Mesodermal cell (in vitro differentiated cells): ENCODE results near the gene SLC6A3.
"Not testable (repeated sequence)": the region's sequence is repeated elsewhere in the genome, so short reads cannot be mapped to it uniquely, and the experiment has no call there.

Experiments used
- H3K27ac ChIP-seq: 2 replicates; pipeline ENCODE4 v1.7.0; 2013; ENCODE audit warnings: mild to moderate bottlenecking, low read depth, low read length, moderate library complexity; ENCODE audit not compliant: severe bottlenecking
- H3K36me3 ChIP-seq: 2 replicates; pipeline ENCODE4 v1.7.1; 2013; ENCODE audit warnings: mild to moderate bottlenecking, low read length, moderate library complexity; ENCODE audit not compliant: control insufficient read depth, insufficient read depth
- H3K4me1 ChIP-seq: one replicate; pipeline ENCODE4 v1.7.1; 2013; ENCODE audit warnings: mild to moderate bottlenecking, low read length; ENCODE audit not compliant: insufficient read depth, control insufficient read depth, poor library complexity, severe bottlenecking
- H3K4me3 ChIP-seq: 2 replicates; pipeline ENCODE4 v1.7.0; 2013; ENCODE audit warnings: low read length, control low read depth, mild to moderate bottlenecking; ENCODE audit not compliant: insufficient read depth, poor library complexity, severe bottlenecking; ENCODE audit errors: extremely low read depth
- H3K9me3 ChIP-seq: 2 replicates; pipeline ENCODE4 v1.7.1; 2013; ENCODE audit warnings: mild to moderate bottlenecking, low read length, moderate library complexity; ENCODE audit not compliant: control insufficient read depth
- WGBS, 2 experiments: methylation state at CpG; one replicate each; pipeline ENCODE4 v1.1.5; 2013; ENCODE audit warnings: missing lambda C conversion rate in 2 of 2; ENCODE audit not compliant: insufficient coverage in 2 of 2; 5-methylcytosine and 5-hydroxymethylcytosine counted together

The SLC6A3 gene

DNA sequence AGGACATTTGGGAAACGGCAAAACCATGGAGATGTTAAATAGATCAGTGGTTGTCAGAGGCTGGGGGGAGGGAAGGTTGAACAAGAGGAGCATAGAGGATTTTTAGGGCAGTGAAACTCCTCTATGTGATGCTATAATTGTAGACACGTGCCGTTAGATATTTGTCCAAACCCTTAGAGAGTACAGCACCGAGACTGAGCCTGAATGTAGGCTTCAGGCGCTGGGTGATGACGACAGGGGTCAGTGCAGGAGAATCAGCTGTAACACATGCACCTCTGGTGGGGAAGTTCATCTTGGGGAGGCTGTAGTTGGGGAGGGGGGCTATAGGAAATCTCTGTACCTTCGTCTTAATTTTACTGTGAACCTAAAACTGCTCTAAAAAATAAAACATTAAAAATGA lies 78.1 kb downstream of the SLC6A3 start:
- H3K4me3 ChIP-seq: no peak overlapping the region
- WGBS, 2 experiments: 74 to 87% methylated on average over 6 of the region's 7 CpGs

DNA sequence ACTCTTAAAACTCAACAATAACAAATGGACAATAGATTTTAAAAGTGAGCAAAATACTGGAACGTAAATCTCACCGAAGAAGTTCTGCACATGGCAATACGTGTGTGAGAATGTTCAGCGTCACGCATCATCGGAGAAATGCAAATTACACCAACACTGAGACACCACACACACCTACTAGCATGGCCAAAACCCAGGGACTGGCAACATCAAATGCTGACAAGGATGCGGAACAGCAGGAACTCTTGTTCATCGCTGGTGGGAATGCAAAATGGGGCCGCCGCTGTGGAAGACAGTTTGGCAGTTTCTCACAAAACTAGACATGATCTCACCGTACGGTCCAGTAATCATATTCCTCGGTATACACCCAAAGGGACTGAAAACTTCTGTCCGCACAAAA lies 78.7 kb downstream of the SLC6A3 start:
- Histone ChIP-seq H3K9me3 (no peaks in the 10 kb centered on the region), H3K4me3 (no peak overlapping the region), H3K36me3 (no peaks in the 10 kb centered on the region), H3K4me1 (no peaks in the 10 kb centered on the region), H3K27ac (no peak overlapping the region)
- WGBS, 2 experiments: 90 to 96% methylated on average over 9 to 14 of the region's 14 CpGs

More for the DNA sequence above, 78.1 kb downstream of the SLC6A3 start:
- Histone ChIP-seq H3K27ac (no peak overlapping the region), H3K36me3 (no peaks in the 10 kb centered on the region), H3K4me1 (no peaks in the 10 kb centered on the region), H3K9me3 (no peaks in the 10 kb centered on the region)

DNA sequence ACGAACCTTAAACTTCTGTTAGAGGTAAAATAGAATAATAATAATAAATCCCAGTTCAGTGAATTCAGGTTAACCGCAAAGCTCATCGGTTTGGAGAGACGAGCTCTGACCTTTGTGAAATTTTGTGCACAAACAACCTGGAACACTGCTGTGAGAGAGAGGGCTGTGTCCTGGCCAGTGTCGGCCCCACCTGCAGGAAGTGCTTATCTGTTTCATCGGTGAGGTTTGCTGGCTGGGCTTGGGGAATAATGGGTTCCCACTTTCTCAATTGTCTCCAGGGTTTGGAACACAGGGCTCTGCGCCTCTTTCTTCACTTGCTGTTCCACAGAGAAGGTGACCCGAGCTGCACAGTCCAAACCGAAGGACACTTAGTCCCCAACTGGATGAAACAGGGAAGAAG lies 81.0 kb downstream of the SLC6A3 start:
- Histone ChIP-seq H3K36me3 (no peaks in the 10 kb centered on the region), H3K4me3 (no peak overlapping the region), H3K27ac (no peak overlapping the region), H3K9me3 (no peaks in the 10 kb centered on the region), H3K4me1 (no peaks in the 10 kb centered on the region)
- 83 to 87% methylated on average over 5 to 8 of the region's 9 CpGs for whole genome bisulfite sequencing, 2 experiments

DNA sequence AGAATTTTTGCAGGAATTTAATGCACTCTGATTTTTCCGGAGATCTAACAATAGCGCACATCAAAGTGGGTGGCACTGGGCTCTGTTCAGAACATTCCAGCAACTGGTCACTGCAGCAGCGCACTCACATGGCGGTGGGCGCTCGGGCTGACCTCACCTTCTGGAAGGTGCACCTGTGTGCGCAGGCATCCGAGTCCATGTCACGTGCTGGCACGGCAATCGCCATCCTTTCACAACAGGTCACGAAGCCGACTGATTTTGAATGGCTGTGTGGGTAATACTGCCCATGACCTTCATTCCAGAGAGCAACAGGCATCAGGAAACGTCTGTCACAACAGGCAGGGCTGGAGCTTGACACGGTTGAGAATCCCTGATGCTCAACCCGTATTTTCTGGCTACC lies 81.7 kb downstream of the SLC6A3 start:
- Histone ChIP-seq H3K4me3 (no peak overlapping the region), H3K4me1 (no peaks in the 10 kb centered on the region), H3K27ac (no peak overlapping the region), H3K9me3 (no peaks in the 10 kb centered on the region), H3K36me3 (no peaks in the 10 kb centered on the region)
- WGBS, 2 experiments: 88 to 91% methylated on average over 15 to 16 of the region's 16 CpGs

DNA sequence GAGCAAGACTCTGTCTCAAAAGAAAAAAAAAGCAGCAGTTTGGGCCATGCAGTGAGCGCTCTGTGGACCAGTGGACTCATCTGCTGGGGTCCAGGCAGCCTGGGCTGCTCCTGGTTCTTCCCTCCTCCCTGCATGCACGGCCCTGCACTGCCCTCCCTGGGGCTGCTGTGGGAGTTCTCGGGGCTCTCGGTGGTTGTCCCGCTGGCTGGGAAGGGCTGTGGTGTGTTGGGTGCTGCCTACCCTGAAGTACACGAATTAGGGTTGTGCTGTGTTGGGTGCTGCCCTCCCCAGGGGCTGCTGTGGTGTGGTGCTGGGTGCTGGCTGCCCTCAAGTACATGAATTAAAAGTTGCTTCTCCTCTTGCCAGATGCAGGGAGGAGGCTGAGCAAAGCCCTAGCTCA lies 82.1 kb downstream of the SLC6A3 start:
- H3K4me1 ChIP-seq: no peaks in the 10 kb centered on the region
- no peaks in the 10 kb centered on the region for H3K9me3 ChIP-seq
- H3K27ac ChIP-seq: no peak overlapping the region
- 59 to 74% methylated on average over 5 of the region's 6 CpGs for WGBS, 2 experiments
- H3K36me3 ChIP-seq: no peaks in the 10 kb centered on the region
- H3K4me3 ChIP-seq: no peak overlapping the region

DNA sequence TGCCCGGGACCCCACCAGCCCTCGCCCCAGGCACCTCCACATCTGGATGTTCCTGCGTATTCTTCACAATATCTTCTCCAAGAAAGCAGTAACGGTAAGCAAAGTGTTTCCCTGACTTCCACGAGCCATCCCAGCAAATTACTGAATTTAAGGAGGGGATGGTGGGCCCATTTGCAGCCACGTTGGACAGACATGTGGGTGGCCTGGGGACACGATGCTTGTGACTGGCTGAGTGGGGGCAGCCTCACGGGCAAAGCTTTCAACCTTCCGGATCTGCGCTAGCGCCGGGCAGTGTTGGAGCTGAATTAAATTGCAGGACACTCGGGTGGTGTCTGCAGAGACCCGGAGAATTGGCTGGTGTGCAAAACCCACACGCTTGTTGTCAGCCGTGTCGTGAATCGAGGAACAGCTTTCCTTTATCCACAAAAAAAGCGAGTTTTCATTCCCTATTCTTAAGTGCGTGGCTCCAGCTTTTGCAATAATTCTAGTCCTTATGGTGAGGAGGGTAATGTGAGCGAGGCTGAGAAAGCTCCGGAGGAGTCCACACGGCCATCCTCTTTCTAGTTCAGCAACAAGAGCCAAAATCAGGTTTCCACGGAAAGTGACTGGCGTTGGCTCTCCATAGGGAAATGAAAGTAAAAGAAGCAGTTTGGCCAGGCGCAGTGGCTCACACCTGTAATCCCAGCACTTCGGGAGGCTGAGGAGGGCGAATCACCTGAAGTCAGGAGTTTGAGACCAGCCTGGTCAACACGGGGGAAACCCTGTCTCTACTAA lies 82.8 kb downstream of the SLC6A3 start:
- Histone ChIP-seq H3K9me3 (no peaks in the 10 kb centered on the region), H3K4me1 (no peaks in the 10 kb centered on the region), H3K4me3 (no peak overlapping the region), H3K27ac (no peak overlapping the region), H3K36me3 (no peaks in the 10 kb centered on the region)
- WGBS, 2 experiments: 86 to 87% methylated on average over 23 to 25 of the region's 29 CpGs

DNA sequence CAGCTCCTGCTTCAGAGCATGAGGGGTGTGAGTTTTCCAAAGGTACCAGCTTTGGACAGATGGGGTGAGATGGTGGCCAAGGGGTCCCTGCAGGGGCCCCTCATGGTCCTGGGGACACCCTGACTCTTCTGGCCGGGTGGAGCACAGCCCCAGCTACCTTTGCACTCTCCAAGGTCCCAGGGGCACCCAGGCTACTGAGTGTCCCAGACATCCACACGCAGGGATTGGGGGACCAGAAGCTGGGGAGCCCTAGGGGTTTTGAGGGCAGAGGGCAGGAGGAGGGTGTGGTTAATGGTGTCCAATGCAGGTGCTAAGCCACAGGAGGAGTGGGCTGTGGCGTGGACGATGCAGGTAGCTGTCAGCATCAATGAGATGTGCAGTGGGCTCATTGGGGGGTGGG lies 84.4 kb downstream of the SLC6A3 start:
- WGBS, 2 experiments: 79 to 85% methylated on average over 3 to 4 of the region's 4 CpGs
- H3K27ac ChIP-seq: no peak overlapping the region

DNA sequence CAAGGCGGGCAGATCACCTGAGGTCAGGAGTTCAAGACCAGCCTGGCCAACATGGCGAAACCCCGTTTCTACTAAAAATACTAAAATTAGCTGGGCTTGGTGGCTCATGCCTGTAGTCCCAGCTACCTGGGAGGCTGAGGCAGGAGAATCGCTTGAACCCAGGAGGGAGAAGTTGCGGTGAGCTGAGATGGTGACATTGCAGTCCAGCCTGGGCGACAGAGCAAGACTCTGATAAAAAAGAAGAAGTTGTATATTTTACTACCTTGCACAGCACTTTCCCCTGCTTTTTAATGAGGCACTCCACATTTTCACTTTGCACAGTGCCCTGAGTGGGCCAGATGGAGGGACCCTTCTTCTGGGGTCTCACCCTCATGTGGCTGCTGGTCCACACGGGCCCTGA lies 84.9 kb downstream of the SLC6A3 start:
- not testable (repeated sequence) for H3K9me3 ChIP-seq, H3K4me3 ChIP-seq, H3K27ac ChIP-seq, H3K4me1 ChIP-seq, H3K36me3 ChIP-seq
- whole genome bisulfite sequencing, 2 experiments: 82 to 96% methylated on average over 3 to 5 of the region's 7 CpGs

More for the DNA sequence above, 84.4 kb downstream of the SLC6A3 start:
- Histone ChIP-seq H3K36me3 (no peaks in the 10 kb centered on the region), H3K9me3 (no peaks in the 10 kb centered on the region), H3K4me3 (no peak overlapping the region), H3K4me1 (no peaks in the 10 kb centered on the region)

DNA sequence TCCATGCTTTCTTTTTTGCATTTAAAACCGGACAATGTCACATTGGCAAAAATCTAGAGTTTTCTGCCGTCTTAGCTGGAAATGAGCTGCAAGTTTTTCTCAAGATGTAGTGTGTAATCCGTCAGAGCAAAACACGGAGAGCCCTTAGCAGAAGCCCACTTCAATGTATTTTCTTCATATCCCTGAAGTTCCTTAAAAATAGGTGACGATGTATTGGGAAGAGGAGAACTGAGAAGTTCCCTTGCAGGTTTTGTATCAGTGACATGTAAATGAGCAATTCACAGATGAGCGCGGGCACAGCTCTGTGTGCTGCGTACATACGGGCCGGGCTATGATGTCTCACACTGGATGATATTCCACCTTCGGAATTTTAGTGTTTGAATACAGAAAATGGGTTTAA lies 85.5 kb downstream of the SLC6A3 start:
- WGBS, 2 experiments: 92 to 96% methylated on average over 6 to 9 of the region's 11 CpGs
- no peaks in the 10 kb centered on the region for H3K36me3 ChIP-seq
- no peak overlapping the region for H3K27ac ChIP-seq
- no peaks in the 10 kb centered on the region for H3K9me3 ChIP-seq
- H3K4me1 ChIP-seq: no peaks in the 10 kb centered on the region
- no peak overlapping the region for H3K4me3 ChIP-seq

DNA sequence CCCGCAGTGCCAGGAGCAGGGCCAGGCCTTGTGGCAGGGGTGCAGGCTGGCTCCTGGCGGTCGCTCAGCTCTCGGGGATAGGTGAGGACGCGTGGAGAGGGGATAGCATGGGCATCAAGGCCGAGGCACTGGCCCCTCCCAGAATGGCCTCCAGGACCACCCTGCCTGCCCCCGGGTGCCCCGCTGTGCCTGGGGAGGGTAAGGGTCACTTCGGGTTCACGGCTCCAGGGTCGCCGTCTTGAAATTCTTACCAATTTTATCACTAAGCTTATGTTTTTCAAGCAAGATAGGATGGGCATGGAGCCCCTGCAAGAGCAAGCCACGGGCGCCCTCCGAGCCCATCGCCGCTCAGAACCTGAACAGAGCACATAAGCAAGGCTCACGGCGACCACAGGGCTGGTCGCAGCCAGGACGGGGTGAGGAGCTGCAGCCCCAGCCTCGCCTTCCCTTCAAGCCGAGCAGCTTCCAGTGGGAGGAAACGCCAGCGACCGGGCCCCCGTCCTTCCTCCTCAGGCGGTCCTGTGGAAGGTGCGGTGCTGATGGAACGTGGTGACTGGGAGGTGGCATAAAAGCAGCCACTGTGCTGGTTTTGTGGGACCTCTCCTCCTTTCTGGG lies 86.1 kb downstream of the SLC6A3 start:
- H3K9me3 ChIP-seq: no peaks in the 10 kb centered on the region
- H3K4me3 ChIP-seq: no peak overlapping the region
- H3K4me1 ChIP-seq: no peaks in the 10 kb centered on the region
- H3K36me3 ChIP-seq: no peaks in the 10 kb centered on the region
- no peak overlapping the region for H3K27ac ChIP-seq
- 87 to 91% methylated on average over 22 to 27 of the region's 31 CpGs for WGBS, 2 experiments

DNA sequence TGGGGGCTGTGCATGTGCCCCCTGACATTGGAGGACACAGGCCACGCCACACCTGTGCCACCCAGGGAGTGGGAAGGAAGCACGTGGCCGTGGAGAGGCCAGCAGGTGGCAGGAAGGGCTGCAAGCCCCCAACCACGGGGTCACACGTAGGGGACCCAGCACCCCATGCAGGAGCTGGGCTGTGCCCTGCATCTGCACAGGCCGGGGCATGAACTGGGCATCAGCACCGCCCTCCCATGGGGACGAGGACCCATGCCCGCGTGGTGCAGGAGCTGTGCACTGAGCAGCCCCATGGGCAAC lies 86.6 kb downstream of the SLC6A3 start:
- no peak overlapping the region for H3K27ac ChIP-seq
- no peaks in the 10 kb centered on the region for H3K9me3 ChIP-seq
- H3K4me3 ChIP-seq: no peak overlapping the region
- WGBS, 2 experiments: 90 to 93% methylated on average over 9 to 10 of the region's 10 CpGs
- H3K4me1 ChIP-seq: no peaks in the 10 kb centered on the region
- no peaks in the 10 kb centered on the region for H3K36me3 ChIP-seq
